HG03521 (cell line): ENCODE data around the gene CCNJL.

ENCODE experiments used
- ATAC-seq: cut with Tn5 transposase; IDR thresholded peaks from one replicate; pipeline ENCODE4 v1.9.1; 2021; ENCODE audit warnings: mild to moderate bottlenecking, moderate library complexity; ENCODE audit not compliant: unreplicated experiment

Gene CCNJL

GRCh38 chr5:160293901-160294561, 18.3 kb downstream of the CCNJL start:
- no peak for ATAC-seq

DNA sequence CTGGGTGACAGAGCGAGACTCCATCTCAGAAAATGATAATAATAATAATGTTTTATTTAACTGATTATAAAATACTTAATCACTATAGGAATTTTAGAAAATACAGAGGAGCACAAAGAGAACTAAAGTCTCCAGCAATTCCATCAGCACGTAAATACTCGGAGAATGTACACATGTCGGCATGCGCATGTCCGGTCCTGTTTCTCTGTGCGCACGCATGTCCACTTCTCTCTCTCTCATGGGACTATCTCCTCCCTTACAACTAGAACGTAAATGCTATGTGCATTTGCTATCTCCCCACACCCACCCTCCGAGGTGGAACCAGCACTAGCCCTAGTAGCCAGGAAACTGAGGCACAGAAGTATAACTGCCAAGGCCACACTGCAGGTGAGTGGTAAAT, 19.0 kb downstream of the CCNJL start:
- no peak for ATAC-seq

- ATAC-seq = no peak
These were observed 20.9 kb downstream of the CCNJL start for GRCh38 chr5:160291467-160291866.

- ATAC-seq = no peak
These were observed 21.6 kb downstream of the CCNJL start for GRCh38 chr5:160290751-160291150.

GRCh38 chr5:160289721-160290120, 22.6 kb downstream of the CCNJL start:
- no peak for ATAC-seq

DNA sequence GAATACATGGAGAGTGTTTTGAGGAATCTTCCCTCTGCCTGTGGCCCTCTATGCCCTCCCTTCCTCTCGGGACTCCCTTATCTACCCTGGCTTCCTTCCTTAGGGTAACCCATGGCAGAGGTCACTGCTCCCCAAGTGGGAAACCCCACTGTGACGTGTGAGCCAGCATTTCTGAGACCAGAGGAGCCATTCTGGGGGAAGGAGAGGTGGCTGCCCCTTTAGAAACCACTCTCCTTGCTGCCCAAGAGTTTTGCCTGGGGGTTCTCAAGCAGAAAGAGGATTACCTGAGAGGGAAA, 23.1 kb downstream of the CCNJL start:
- ATAC-seq = no peak

DNA sequence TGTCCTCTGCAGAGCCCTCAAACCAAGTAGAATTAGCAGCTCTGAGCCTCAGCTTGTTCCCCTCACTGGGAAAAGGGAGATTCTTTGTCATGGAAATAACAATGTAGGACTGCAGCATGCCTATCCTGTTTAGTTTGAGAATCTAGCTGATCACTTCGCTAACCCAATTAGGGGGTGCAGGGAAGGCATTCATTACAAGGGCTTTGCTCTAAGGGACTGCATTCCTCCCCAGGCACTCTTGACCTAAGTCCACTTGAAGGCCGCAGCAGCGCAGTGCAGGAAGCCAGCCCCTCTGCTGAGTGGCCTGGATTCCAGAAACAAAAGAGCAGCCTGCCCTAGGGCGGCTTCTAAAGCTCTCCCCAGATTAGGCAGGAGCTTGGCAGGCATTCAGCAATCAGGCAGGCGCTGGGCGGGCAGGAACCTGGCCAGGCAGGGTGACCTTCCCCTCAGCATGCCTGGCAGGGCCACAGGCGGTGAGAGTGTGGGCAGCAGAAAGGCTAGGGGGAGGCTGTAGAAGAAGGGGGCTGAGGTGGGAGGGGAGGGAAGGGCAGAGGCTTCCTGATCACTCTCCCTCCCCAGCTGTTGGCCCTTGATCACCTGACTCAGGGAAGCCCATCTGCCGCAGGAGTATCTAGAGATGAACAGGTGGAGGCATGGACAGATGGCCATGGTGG, 24.8 kb downstream of the CCNJL start:
- no peak for ATAC-seq

- no peak for ATAC-seq
These were observed 25.4 kb downstream of the CCNJL start for GRCh38 chr5:160286947-160287346.

GRCh38 chr5:160285316-160285715, 27.0 kb downstream of the CCNJL start:
- no peak for ATAC-seq

DNA sequence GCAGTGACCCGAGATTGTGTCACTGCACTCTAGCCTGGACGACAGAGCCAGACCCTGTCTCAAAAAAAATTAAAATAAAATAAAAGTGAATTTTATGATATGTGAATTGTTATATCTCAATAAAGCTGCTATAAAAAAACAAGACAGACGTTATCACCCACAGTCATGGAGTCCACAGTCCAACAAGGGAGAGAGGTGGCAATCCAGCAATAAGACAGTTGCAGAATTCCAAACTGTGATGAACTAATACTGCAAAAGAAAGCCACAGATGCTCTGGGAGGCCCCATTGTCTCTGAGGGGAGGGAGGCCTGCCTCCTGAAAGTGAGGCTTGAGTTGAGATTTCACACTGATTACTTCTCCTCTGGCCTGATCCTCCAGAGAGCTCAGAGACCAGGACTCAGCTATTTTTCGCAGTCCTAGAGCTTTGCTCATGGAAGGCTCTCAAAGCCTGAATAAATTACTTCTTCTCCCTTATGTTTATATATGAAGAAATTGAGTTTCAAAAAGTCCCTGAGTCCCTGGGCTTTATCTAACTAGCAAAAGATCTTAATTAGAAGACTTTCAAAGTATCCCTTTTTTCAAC, 28.0 kb downstream of the CCNJL start:
- no peak for ATAC-seq

DNA sequence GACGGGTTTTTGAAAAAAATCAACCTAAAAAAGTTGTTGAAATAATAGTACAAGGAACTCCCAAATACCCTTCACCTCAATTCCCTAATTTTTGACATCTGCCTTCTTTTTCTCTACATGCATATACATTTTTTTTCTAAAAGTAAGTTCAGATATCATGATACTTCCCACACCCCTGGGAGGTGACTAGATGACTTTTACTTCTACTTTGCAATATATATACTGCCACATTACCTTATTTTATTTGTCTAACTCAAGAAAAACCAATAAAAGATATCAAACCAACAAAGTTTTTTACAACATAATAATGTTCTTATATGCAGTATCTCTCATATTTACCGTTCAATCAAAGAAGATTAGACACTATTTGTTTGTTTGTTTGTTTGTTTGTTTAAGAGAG, 31.1 kb downstream of the CCNJL start:
- ATAC-seq = no peak

GRCh38 chr5:160280384-160281095, 31.8 kb downstream of the CCNJL start:
- ATAC-seq = no peak

DNA sequence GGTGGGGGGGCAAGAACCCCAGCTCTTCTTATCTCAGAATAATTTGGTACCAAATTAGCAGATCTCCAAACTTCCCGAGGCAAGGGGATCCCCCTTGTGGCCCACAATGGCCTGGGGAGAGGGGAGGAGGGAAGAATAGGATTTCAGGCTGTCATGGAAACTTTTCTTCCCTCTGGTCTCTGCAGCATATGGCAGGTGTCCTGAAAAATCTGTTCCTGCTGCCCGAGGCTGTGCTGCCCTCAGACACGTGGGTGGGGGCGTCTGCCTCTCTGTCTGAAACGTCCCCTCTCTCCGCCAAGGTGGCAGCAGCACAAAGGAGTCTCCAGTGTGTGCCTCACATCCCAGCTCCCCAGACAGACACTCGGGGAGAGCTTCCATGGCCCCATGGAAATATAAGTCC, 34.0 kb downstream of the CCNJL start:
- no peak for ATAC-seq

DNA sequence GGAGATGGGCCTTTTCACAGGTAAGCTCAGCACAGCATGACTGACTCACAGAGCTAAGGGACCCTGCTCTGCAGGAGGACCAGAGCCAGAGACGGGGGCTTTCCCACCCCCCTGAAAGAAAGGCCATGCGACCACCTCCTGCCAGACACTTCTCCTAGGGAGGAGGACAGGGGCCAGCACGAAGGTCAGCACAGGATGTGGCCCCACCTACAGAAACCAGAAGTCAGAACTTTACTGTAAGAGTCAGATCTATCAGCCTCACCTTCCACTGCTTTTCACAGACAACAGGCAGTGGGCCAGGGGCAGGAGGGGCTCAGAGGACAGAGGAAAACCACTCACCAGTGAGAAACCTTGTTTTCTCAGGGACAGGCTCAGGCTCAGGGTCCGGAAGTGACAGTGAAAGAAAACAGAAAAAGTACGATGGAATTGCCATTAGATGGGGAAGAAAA, 37.9 kb downstream of the CCNJL start:
- no peak for ATAC-seq

GRCh38 chr5:160272889-160273288, 39.5 kb downstream of the CCNJL start:
- no peak for ATAC-seq

GRCh38 chr5:160272264-160272663, 40.1 kb downstream of the CCNJL start:
- no peak for ATAC-seq

DNA sequence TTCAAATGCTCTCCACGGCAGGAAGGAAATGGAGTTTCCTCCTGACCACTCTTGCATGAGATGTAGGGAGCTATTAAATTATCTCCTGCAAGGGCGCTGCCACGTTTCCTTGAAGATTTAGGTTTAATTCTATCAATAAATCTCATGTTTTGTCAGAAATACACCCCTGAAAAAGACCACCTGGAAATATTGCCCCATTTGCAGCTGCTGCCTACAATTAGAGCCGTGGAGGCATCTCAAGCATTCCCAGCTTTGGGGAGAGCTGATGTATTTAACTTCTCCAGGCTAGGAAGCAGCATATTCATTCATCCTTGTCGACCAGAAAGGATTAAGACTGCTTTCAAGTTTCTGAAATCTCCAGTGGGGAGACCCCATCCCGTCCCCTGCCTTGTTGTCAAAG, 40.5 kb downstream of the CCNJL start:
- no peak for ATAC-seq

DNA sequence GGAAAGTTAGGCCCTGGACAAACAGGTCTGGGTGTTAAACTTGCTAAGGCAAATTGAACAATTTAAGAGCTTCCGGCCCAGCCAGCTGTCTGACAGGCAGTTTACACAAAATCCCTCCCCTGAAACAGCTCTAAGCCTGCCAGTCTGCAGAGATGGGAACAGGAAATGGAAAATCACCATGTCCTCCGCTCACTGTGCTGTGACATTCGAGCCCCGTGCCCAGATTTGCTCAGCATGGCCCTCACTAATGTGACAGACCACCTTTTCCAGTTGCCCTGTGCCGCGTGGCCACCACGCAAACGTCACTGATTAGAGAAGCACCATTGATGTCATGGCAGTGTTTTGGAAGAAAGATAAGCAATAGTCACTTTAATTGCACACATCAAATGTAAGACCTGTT, 41.0 kb downstream of the CCNJL start:
- no peak for ATAC-seq

- no peak for ATAC-seq
These were observed 41.7 kb downstream of the CCNJL start for GRCh38 chr5:160270704-160271103.

GRCh38 chr5:160269017-160269416, 43.3 kb downstream of the CCNJL start:
- no peak for ATAC-seq

DNA sequence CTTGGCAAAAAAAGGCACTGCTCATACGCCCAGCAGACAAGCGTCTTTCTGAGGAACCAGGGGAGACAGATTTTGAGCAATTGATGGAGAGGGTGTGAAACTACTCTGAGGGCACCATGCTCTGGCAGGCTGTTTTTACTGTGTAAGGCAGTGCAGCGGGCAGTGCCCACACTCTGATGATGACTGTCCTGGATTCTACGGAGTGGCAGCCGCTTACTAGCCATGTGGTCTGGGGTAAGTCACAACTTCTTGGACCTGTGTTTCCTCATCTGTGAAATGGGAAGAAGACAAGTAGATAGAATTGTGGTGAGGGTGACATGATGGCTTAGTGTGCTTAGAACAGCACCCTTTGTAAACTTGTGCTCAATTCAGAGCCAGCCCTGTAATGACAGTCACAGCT, 44.2 kb downstream of the CCNJL start:
- ATAC-seq = no peak

DNA sequence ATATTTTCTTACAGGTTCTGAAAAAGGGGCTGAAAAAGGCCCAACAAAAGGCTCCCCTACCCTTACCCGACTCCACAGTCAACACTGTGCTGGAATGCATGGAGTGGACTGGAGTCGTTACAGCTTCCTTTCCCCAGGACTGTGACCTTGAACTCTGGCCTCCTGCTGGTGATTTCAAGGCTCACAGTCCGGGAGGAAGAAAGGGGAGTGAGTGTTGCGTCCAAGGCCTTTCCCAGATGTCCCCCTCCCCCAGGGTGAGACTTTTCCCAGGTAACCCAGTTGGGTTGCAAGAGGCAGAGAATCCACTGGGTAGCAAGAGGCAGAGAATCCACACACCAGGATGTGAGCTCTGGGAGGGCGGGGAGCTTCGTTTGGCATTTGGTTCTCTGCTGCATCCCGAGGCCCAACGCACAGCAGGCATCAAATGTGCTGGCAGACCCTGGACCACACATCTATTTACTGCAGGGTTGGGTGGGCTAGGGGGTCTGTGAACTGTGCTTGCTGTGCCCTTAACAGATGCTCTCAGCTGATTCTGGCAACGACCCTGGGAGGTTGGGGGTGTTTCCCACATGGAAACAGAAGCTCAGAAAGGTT, 45.5 kb downstream of the CCNJL start:
- no peak for ATAC-seq
